Suprapubic skin (tissue), 4 donors: ENCODE results near the gene DNAJC1. TPM values are rescaled to one million over a fixed set of nuclear protein-coding genes. Genes with fewer than 3 reads are reported as not detected.
"Not testable (repeated sequence)": the region's sequence is repeated elsewhere in the genome, so short reads cannot be mapped to it uniquely, and the experiment has no call there.

Source experiments
- DNase-seq, 2 donors: peaks; one replicate each; pipeline ENCODE4 v3.0.0-alpha.2; 2019; ENCODE audit warnings: low spot score in 2 of 2
- H3K27ac ChIP-seq: fragments of 200-600 bp; sonication (generic); one replicate; pipeline ENCODE4 v1.5.1; 2019
- H3K27me3 ChIP-seq: fragments of 200-600 bp; sonication (generic); one replicate; pipeline ENCODE4 v1.5.1; 2019
- H3K36me3 ChIP-seq: fragments of 200-600 bp; sonication (generic); one replicate; pipeline ENCODE4 v1.5.1; 2019
- H3K4me1 ChIP-seq: fragments of 200-600 bp; sonication (generic); one replicate; pipeline ENCODE4 v1.5.1; 2019
- H3K4me3 ChIP-seq: fragments of 200-600 bp; sonication (generic); one replicate; pipeline ENCODE4 v1.5.1; 2019; ENCODE audit warnings: mild to moderate bottlenecking
- H3K9me3 ChIP-seq: fragments of 200-600 bp; sonication (generic); one replicate; pipeline ENCODE4 v1.5.1; 2019
- EP300 ChIP-seq: sonication (generic); formaldehyde crosslinking; IDR thresholded peaks from one replicate; pipeline ENCODE4 v1.6.1; 2017; ENCODE audit warnings: antibody characterized with exemption
- POLR2A ChIP-seq, 2 donors: fragments of 450-650 bp; IDR thresholded peaks; one replicate each; pipeline ENCODE4 v1.6.1; 2017; ENCODE audit warnings: antibody characterized with exemption in 2 of 2, mild to moderate bottlenecking in 2 of 2, moderate library complexity in 2 of 2
- POLR2AphosphoS5 ChIP-seq, 3 donors: sonication (generic); formaldehyde crosslinking; IDR thresholded peaks; one replicate each; pipeline ENCODE4 v1.6.1; 2017; ENCODE audit warnings: antibody characterized with exemption in 3 of 3
- WGBS: methylation state at CpG from one replicate; pipeline ENCODE4 v1.1.5; 2018; 5-methylcytosine and 5-hydroxymethylcytosine counted together
- total RNA-seq, 4 donors: library from RNA; depleted of rRNA; stranded (reverse); fragments of >200 nt; gene quantifications; one replicate each; pipeline ENCODE4 v1.1.0, GENCODE V29; 2016
- TF ChIP-seq, protein P1 (sequence below), 2 donors: fragments of 200-600 bp in 1 of 2; fragments of 450-650 bp in 1 of 2; sonication (generic) in 1 of 2; IDR thresholded peaks; one replicate each; pipeline ENCODE4 v1.5.1; 2016 to 2019; ENCODE audit warnings: antibody characterized with exemption in 2 of 2, mild to moderate bottlenecking in 1 of 2, moderate library complexity in 1 of 2

Gene DNAJC1
- total RNA-seq, 4 donors from 2014 or later = 30.6 to 70.0 (median 61.0) TPM

DNA sequence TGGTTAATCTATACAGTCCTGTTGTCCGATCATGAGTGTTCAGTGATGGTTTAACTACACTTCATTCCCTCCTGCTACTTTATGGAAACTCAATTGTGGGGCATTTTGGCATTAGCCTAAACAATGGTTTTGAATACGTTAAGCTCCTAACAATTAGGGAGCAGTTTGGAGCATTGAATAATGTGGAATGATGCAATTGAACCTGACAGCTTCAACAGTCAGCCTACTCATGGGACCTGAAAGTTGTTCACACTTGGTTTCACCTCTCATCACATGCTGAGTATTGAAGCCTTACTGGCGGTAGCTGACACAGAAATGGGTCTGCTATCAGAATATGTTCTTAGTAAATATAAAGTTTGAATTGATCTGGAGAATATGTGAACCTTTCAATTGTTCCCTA lies 283.4 kb downstream of the DNAJC1 start:
- H3K9me3 ChIP-seq = no peaks in the 10 kb centered on the region
- no peak for DNase-seq
- H3K36me3 ChIP-seq = peaks cover 23% of the 10 kb centered on the region
- TF ChIP-seq EP300 = no peak
- TF ChIP-seq, protein P1, sequence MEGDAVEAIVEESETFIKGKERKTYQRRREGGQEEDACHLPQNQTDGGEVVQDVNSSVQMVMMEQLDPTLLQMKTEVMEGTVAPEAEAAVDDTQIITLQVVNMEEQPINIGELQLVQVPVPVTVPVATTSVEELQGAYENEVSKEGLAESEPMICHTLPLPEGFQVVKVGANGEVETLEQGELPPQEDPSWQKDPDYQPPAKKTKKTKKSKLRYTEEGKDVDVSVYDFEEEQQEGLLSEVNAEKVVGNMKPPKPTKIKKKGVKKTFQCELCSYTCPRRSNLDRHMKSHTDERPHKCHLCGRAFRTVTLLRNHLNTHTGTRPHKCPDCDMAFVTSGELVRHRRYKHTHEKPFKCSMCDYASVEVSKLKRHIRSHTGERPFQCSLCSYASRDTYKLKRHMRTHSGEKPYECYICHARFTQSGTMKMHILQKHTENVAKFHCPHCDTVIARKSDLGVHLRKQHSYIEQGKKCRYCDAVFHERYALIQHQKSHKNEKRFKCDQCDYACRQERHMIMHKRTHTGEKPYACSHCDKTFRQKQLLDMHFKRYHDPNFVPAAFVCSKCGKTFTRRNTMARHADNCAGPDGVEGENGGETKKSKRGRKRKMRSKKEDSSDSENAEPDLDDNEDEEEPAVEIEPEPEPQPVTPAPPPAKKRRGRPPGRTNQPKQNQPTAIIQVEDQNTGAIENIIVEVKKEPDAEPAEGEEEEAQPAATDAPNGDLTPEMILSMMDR (IDR thresholded peaks at IDR 0.05) = no peak
- no peak for TF ChIP-seq POLR2A (IDR thresholded peaks at IDR 0.05)
- no peak for TF ChIP-seq POLR2AphosphoS5 (IDR thresholded peaks at IDR 0.05)
- no peaks in the 10 kb centered on the region for H3K27me3 ChIP-seq
- WGBS = 83% methylated on average over 3 of the region's 3 CpGs
- peaks cover 15% of the 10 kb centered on the region for H3K4me1 ChIP-seq
- no peak overlapping the region for H3K4me3 ChIP-seq
- H3K27ac ChIP-seq = no peak overlapping the region

DNA sequence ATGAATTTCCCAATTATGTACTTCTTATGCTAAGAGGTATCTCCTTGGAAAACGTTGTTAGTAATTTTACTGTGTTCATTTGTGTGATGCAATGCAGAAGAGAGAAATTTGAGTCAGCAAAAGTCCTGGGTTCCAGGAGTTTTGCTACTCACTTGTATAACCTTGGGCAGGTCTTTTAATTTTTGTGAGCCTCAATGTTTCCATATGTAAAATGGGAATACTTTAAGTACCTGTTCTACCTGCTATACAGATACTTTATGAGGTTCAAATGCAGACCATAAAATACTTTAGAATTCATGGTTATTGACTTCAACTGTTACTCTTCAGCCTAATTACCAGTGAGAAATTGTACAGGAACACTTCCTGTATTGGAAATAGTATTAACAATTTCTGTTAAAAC lies 284.0 kb downstream of the DNAJC1 start:
- H3K4me1 ChIP-seq = peaks cover 9% of the 10 kb centered on the region
- no peak overlapping the region for H3K4me3 ChIP-seq
- no peak for DNase-seq
- WGBS = 45% methylated on average over 1 of the region's 1 CpG
- no peak for TF ChIP-seq POLR2AphosphoS5 (IDR thresholded peaks at IDR 0.05)
- TF ChIP-seq, protein P1 (IDR thresholded peaks at IDR 0.05) = no peak
- TF ChIP-seq POLR2A (IDR thresholded peaks at IDR 0.05) = no peak
- no peak for TF ChIP-seq EP300
- H3K27ac ChIP-seq = no peak overlapping the region
- peaks cover 29% of the 10 kb centered on the region for H3K36me3 ChIP-seq
- no peaks in the 10 kb centered on the region for H3K27me3 ChIP-seq
- no peaks in the 10 kb centered on the region for H3K9me3 ChIP-seq

GRCh38 chr10:21717437-21718054 lies 286.0 kb downstream of the DNAJC1 start:
- H3K4me1 ChIP-seq, H3K4me3 ChIP-seq, H3K27me3 ChIP-seq, H3K27ac ChIP-seq, H3K9me3 ChIP-seq, DNase-seq: not testable (repeated sequence)
- WGBS = 92% methylated on average over 3 of the region's 3 CpGs
- peaks cover 43% of the 10 kb centered on the region for H3K36me3 ChIP-seq

- no peak for TF ChIP-seq POLR2AphosphoS5 (IDR thresholded peaks at IDR 0.05)
- no peak for TF ChIP-seq POLR2A (IDR thresholded peaks at IDR 0.05)
- TF ChIP-seq, protein P1 (IDR thresholded peaks at IDR 0.05) = no peak
- TF ChIP-seq EP300 = no peak
- peaks cover 2% of the 10 kb centered on the region for H3K4me1 ChIP-seq
- no peaks in the 10 kb centered on the region for H3K27me3 ChIP-seq
- H3K9me3 ChIP-seq = no peaks in the 10 kb centered on the region
- H3K36me3 ChIP-seq = peaks cover 43% of the 10 kb centered on the region
- H3K27ac ChIP-seq = no peak overlapping the region
- WGBS = 42% methylated on average over 2 of the region's 2 CpGs
- no peak for DNase-seq
- no peak overlapping the region for H3K4me3 ChIP-seq
Measured at GRCh38 chr10:21715531-21716195, 287.9 kb downstream of the DNAJC1 start.

DNA sequence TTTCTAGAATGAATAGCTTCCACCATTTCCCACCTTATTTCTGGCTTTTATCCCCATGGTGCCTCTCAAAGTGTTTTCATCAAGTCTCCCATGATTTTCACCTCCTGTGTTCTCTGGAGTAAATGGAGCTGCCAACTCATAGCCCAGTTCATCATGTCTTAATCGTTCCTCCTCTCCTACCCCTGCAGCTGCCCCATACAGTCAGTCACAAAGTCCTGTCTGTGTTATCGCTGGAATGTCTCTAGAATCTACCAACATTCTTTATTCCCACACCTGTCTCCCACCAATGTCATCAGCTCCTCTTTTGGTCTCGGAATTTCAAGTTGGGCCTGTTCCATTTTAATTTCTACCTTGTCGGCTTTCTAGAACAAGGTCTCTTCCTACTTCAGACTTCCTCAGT lies 290.6 kb downstream of the DNAJC1 start:
- DNase-seq = no peak
- H3K27ac ChIP-seq = no peak overlapping the region
- WGBS = 91% methylated on average over 4 of the region's 4 CpGs
- no peaks in the 10 kb centered on the region for H3K27me3 ChIP-seq
- H3K4me1 ChIP-seq = peaks cover 2% of the 10 kb centered on the region
- no peaks in the 10 kb centered on the region for H3K9me3 ChIP-seq
- H3K36me3 ChIP-seq = peaks cover 44% of the 10 kb centered on the region
- H3K4me3 ChIP-seq = no peak overlapping the region
- TF ChIP-seq, protein P1 (IDR thresholded peaks at IDR 0.05) = no peak
- TF ChIP-seq POLR2AphosphoS5 (IDR thresholded peaks at IDR 0.05) (no peak), POLR2A (IDR thresholded peaks at IDR 0.05) (no peak), EP300 (no peak)
